Ishikawa (cell line): ENCODE data around the gene CHCHD6.

Source experiments
- EGR1 ChIP-seq: IDR thresholded peaks from 2 replicates; pipeline ENCODE4 v1.6.1; 2012
- MAX ChIP-seq: IDR thresholded peaks from 2 replicates; pipeline ENCODE4 v1.6.1; 2012
- RAD21 ChIP-seq: IDR thresholded peaks from 2 replicates; pipeline ENCODE4 v1.6.1; 2012; ENCODE audit warnings: low read depth
- TAF1 ChIP-seq: IDR thresholded peaks from 2 replicates; pipeline ENCODE4 v1.6.1; 2012; ENCODE audit warnings: low read depth, mild to moderate bottlenecking
- YY1 ChIP-seq: IDR thresholded peaks from 2 replicates; pipeline ENCODE4 v1.6.1; 2012; ENCODE audit warnings: low read depth
- TF ChIP-seq, protein P1 (sequence below): IDR thresholded peaks from 2 replicates; pipeline ENCODE4 v1.6.1; 2012; ENCODE audit warnings: low read depth, mild to moderate bottlenecking

DNA sequence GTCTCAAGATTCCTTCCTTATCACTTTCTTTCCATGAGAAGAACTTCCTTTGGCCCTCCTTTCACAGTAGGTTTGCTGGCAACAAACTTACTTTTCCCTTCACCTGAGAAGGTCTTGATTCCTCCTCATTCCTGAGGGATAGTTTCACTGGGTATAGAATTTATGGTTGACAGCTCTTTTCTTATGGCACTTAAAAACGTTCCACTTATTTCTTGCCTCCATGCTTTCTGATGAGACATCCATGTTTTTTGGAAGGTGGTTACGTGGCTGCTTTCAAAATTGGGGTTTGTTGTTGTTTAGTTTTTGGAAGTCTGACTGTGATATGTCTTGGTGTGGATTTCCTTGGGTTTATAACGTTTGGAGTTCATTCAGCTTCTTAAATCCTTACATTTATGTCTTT is 270.7 kb downstream of the CHCHD6 start:
- TF ChIP-seq YY1 (no peak), MAX (no peak), RAD21 (no peak), EGR1 (no peak), TAF1 (no peak)
- TF ChIP-seq, protein P1, sequence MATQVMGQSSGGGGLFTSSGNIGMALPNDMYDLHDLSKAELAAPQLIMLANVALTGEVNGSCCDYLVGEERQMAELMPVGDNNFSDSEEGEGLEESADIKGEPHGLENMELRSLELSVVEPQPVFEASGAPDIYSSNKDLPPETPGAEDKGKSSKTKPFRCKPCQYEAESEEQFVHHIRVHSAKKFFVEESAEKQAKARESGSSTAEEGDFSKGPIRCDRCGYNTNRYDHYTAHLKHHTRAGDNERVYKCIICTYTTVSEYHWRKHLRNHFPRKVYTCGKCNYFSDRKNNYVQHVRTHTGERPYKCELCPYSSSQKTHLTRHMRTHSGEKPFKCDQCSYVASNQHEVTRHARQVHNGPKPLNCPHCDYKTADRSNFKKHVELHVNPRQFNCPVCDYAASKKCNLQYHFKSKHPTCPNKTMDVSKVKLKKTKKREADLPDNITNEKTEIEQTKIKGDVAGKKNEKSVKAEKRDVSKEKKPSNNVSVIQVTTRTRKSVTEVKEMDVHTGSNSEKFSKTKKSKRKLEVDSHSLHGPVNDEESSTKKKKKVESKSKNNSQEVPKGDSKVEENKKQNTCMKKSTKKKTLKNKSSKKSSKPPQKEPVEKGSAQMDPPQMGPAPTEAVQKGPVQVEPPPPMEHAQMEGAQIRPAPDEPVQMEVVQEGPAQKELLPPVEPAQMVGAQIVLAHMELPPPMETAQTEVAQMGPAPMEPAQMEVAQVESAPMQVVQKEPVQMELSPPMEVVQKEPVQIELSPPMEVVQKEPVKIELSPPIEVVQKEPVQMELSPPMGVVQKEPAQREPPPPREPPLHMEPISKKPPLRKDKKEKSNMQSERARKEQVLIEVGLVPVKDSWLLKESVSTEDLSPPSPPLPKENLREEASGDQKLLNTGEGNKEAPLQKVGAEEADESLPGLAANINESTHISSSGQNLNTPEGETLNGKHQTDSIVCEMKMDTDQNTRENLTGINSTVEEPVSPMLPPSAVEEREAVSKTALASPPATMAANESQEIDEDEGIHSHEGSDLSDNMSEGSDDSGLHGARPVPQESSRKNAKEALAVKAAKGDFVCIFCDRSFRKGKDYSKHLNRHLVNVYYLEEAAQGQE = no peak
